ENCODE results near the gene LRRC41. TPM values are rescaled to one million over a fixed set of nuclear protein-coding genes. Genes with fewer than 3 reads are reported as not detected.

Gene LRRC41
- polyA plus RNA-seq, 6 donors from 2014 or later: 35.6 to 52.5 (median 46.0) TPM

DNA sequence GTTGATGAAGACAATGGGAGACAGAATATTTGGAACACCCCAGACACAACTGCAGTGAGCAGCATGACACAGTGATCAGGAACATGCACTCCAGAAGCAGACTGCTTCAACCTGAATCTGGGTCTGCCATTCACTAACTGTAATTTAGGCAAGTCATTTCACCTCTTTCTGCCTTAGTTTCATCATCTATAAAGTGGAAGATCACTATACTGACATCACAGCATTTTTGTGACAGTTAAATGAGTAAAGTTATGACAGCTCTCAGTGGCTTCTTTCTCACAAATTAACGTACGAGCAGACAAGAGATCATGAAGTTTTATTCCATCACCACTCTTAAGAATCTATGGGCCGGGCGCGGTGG is 14.3 kb downstream of the LRRC41 start:
- Mint-ChIP-seq H3K4me3 (no peak overlapping the region), H3K27ac (no peak overlapping the region)

DNA sequence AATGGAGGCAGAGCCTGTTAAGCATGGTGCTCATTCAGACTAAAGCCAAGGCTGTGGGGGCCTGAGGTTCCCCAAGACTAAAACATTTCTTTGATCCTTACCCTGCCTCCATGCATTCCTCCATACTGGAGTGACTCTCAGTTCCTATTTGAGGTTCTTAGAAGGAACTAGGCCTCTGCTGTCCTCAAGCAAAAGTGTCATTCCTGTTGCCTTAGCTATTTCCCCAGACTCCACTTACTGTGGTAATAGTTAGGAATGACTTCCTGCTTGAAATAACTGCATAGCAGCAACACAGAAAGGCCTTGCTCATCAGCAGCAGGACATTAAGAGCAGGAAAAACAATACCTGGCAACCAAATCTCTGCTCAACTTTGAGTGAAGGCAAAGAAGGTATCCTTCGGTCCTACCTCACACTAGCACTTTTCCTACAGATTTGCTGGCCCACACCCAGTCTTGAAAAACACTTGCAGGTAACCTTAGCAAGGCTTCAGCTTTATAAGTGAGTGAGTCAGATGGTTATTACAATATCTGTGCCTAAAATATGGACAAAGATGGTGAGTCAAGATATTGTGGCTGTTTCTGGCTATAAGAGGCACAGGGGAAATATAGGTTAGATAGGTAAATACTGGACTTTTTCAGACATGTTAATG is 14.8 kb downstream of the LRRC41 start:
- Mint-ChIP-seq H3K4me1 (no peaks in the 10 kb centered on the region), H3K4me3 (no peak overlapping the region), H3K36me3 (peaks cover 4 to 14% of the 10 kb centered on the region in 2 donors), H3K27ac (peak overlapping the region in 1 of 6 donors; percentile 47), H3K27me3 (no peaks in the 10 kb centered on the region), H3K9me3 (no peaks in the 10 kb centered on the region)
- ATAC-seq (ENCODE audit: low read depth in 2 of 2) (no peak), DNase-seq (no peak)

More for the DNA sequence above, 14.3 kb downstream of the LRRC41 start:
- Mint-ChIP-seq H3K36me3 (peaks cover 4 to 14% of the 10 kb centered on the region in 2 donors), H3K27me3 (no peaks in the 10 kb centered on the region), H3K4me1 (no peaks in the 10 kb centered on the region), H3K9me3 (no peaks in the 10 kb centered on the region)
- DNase-seq: no peak
- no peak for ATAC-seq (ENCODE audit: low read depth in 2 of 2)

DNA sequence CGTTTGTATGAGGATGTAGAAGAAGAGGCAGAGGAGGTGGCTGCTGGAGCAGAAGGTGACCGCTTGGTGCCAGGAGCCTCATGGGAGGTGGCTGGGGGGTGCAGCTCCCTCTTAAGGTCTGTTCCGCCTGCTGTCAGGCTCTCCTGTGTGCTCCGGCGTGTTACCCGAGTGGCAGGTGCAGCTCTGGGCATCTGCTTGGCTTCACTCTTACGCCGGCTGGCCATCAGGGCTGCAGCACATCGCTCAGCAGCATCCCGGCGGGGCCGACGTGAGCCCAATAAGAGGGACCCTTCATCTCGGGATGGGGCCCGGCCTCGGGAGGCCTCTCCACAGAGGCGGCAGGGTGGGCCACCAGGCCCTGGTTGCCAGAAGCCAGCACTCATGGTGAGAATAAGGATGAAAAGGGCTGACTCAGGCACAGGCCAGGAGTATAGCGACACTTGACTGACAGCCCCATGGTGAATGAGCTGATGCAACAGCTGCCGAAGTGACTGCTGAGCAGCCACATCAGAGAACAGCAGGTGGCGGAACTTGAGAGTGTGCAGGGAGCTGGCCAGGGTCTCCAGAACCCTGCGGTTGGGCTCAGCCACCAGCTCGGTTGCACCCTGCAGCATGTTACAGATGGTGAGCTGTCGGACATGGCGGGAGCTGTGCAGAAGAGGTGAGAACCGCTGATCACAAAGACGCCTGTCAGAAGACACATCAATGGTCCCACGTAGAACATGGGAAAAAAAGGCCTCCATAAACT is 17.5 kb downstream of the LRRC41 start:
- H3K4me3 Mint-ChIP-seq: no peak overlapping the region
- no peak overlapping the region for H3K27ac Mint-ChIP-seq
- peaks cover 0 to 6% (median 4%) of the 10 kb centered on the region in 3 donors for H3K4me1 Mint-ChIP-seq
- no peaks in the 10 kb centered on the region for H3K27me3 Mint-ChIP-seq
- H3K9me3 Mint-ChIP-seq: no peaks in the 10 kb centered on the region
- DNase-seq (no peak), ATAC-seq (ENCODE audit: low read depth in 2 of 2) (no peak)
- H3K36me3 Mint-ChIP-seq: peaks cover 4 to 20% of the 10 kb centered on the region in 2 donors

DNA sequence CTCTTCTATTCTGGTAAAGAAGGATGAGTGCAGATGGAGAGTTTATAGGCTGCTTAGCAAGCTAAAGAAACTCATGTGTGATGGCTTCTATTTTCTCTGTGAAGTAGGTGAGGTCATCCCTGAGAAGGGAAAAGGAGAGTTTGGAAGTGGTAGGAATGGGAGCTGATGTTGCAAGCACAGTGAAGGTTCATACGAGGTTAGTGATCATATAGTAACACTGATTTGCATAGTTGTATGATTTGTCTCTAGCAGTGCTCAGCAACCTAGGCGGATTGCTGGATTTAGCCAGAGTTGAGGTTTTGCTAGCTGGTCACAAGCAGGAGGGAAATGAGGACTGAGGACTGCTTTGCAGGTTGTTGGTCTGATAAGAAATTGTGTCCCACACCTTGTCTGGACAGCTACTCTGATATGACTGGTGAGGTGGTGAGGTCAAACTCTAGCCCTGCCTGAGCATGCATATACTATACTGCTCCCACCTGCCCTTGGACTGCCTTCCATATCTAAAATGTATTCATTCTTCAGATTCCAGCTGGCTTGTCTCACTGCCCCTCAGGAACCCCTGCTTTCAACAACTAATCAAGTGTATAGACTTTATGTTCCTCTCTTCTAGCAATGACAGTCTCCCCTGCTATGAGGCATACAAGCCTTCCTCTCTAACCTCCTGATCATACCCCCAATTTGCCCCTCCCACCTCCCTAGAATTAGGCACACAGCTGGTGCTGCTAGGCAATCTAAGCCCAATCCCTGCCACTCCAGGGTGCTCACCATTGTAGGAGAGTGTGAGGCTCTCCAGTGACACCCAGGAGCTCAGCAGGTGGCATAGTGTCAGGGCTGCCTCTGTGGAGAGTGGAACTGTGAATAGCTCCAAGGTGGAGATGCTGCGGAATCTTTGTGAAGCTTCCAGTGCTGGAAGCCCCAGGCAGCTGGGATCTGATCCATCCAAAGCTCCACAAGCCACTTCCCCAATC is 18.5 kb downstream of the LRRC41 start:
- ATAC-seq (ENCODE audit: low read depth in 2 of 2): no peak
- peaks cover 4 to 18% of the 10 kb centered on the region in 2 donors for H3K36me3 Mint-ChIP-seq

DNA sequence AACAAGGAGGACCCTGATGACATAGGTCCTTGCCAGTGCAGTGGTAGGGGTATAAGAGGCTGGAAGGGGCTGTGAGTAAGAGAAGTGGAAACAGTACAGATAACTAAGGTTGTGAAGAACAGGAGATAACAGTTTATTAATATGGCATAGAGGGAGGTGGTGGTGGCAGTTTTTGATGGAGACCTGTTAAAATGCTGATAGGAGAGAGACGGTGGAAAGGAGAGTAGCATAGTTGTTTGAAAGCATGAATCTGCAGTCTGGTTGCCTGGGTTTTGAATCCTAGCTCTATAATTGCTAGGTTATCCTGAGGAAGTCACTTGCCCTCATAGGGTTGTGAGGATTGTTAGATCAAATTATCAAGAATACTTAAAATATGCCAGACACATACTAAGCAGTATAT is 19.4 kb downstream of the LRRC41 start:
- H3K36me3 Mint-ChIP-seq: peaks cover 2 to 13% of the 10 kb centered on the region in 2 donors
- no peaks in the 10 kb centered on the region for H3K27me3 Mint-ChIP-seq
- no peaks in the 10 kb centered on the region for H3K9me3 Mint-ChIP-seq
- no peak overlapping the region for H3K4me3 Mint-ChIP-seq
- no peak for DNase-seq
- ATAC-seq (ENCODE audit: low read depth in 2 of 2): no peak
- peak overlapping the region in 1 of 6 donors; percentile 12 for H3K27ac Mint-ChIP-seq
- peaks cover 0 to 6% (median 4%) of the 10 kb centered on the region in 3 donors for H3K4me1 Mint-ChIP-seq

More for the DNA sequence above, 18.5 kb downstream of the LRRC41 start:
- H3K4me3 Mint-ChIP-seq: no peak overlapping the region
- no peaks in the 10 kb centered on the region for H3K9me3 Mint-ChIP-seq
- no peak for DNase-seq
- H3K27me3 Mint-ChIP-seq: no peaks in the 10 kb centered on the region
- H3K4me1 Mint-ChIP-seq: peaks cover 0 to 6% (median 4%) of the 10 kb centered on the region in 3 donors
- peak overlapping the region in 1 of 6 donors; percentile 23 for H3K27ac Mint-ChIP-seq

DNA sequence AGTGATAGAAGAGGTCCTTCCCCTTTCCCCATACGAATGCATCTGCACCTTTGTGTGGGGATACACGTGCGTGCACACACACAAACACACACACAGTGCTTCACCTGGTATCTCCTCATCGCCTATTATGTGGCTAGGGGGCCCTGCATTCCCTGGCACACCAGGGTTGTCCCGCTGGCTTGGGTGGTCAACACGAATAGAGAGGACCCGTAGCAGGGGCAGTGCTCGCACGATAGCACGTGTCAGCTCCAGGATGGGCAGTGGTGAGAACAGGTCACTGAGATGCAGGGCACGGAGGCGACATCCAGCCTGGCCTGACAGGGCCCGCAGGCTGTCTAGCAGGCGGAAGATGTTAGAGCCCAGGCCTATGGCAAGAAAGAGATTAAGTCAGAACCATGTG is 22.4 kb downstream of the LRRC41 start:
- H3K27me3 Mint-ChIP-seq: no peaks in the 10 kb centered on the region
- H3K27ac Mint-ChIP-seq: peak overlapping the region in 2 of 6 donors; percentile 51 to 85

DNA sequence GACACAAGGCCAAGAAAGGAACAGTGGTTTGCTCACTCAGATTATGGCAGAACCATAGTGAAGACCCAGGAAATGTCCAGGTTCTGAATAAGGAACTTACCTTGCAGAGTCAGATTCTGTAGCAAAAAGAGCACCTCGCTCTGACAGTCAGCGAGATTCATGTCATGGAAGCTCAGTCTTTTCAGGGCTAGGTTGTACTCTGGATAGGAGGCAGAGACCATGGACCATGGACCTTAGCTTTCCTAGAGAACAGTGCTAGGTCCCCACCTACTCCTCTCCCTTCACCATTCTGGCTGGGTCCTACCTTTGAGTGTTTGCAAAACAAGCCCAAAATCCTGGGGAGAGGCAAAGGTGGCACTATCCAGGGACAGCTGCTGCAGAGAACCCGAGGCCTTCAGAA is 23.3 kb downstream of the LRRC41 start:
- ATAC-seq (ENCODE audit: low read depth in 2 of 2) (no peak), DNase-seq (no peak)
- no peaks in the 10 kb centered on the region for H3K9me3 Mint-ChIP-seq
- peaks cover 0 to 6% (median 4%) of the 10 kb centered on the region in 3 donors for H3K4me1 Mint-ChIP-seq
- no peak overlapping the region for H3K27ac Mint-ChIP-seq
- no peaks in the 10 kb centered on the region for H3K27me3 Mint-ChIP-seq
- H3K4me3 Mint-ChIP-seq: no peak overlapping the region
- peaks cover 0 to 6% of the 10 kb centered on the region in 2 donors for H3K36me3 Mint-ChIP-seq

More for the DNA sequence above, 22.4 kb downstream of the LRRC41 start:
- Mint-ChIP-seq H3K9me3 (no peaks in the 10 kb centered on the region), H3K4me3 (no peak overlapping the region), H3K36me3 (peaks cover 0 to 6% of the 10 kb centered on the region in 2 donors), H3K4me1 (peaks cover 0 to 6% (median 4%) of the 10 kb centered on the region in 3 donors)
- ATAC-seq (ENCODE audit: low read depth in 2 of 2) (no peak), DNase-seq (no peak)

DNA sequence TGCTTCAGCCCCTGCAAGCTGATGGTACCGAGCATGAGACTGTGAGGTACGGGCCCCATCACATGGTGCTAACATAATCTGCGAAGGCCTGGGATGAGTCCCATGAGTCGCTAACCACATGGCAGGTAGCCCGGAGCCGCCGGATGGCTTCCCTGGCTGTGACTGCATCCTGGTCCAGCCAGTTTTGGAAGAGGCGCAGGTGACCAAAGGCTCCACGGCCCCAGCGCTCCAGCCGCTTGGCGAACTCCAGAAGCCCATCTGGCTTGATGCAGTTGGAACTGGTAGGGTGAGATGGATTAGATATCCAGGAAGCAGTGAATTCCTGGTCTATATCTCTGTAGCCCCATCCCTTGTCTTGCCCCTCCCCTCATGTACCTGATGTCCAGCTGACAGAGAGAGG is 24.6 kb downstream of the LRRC41 start:
- Mint-ChIP-seq H3K4me1 (peaks cover 0 to 6% (median 4%) of the 10 kb centered on the region in 3 donors), H3K27ac (no peak overlapping the region), H3K4me3 (no peak overlapping the region), H3K27me3 (no peaks in the 10 kb centered on the region), H3K9me3 (no peaks in the 10 kb centered on the region), H3K36me3 (peaks cover 0 to 6% of the 10 kb centered on the region in 2 donors)
- DNase-seq: no peak
- ATAC-seq (ENCODE audit: low read depth in 2 of 2): no peak

DNA sequence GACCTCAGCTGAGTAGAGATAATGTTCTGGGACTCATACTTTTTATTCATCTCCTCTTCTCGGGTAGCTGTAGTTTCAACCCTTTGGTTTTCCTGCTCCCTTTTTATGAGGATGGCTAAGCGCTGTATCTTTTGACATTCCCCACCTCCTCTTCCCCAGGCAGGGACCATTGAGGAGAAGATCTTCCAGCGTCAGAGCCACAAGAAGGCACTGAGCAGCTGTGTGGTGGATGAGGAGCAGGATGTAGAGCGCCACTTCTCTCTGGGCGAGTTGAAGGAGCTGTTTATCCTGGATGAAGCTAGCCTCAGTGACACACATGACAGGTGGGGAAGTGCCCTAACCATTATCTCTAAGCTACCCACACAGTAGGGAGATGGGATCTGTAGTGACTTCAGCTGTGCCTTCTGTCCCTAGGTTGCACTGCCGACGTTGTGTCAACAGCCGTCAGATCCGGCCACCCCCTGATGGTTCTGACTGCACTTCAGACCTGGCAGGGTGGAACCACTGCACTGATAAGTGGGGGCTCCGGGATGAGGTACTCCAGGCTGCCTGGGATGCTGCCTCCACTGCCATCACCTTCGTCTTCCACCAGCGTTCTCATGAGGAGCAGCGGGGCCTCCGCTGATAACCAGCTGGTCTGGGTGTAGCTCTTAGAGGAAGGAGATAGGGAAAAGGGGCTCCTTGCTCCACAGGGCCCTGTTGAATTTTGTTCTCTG is 25.6 kb downstream of the LRRC41 start:
- H3K36me3 Mint-ChIP-seq: no peaks in the 10 kb centered on the region
- H3K4me1 Mint-ChIP-seq: peaks cover 0 to 4% (median 0%) of the 10 kb centered on the region in 3 donors
- H3K4me3 Mint-ChIP-seq: no peak overlapping the region
- H3K9me3 Mint-ChIP-seq: no peaks in the 10 kb centered on the region
- H3K27ac Mint-ChIP-seq: peak overlapping the region in 1 of 6 donors; percentile 32
- ATAC-seq (ENCODE audit: low read depth in 2 of 2) (no peak), DNase-seq (no peak)
- H3K27me3 Mint-ChIP-seq: no peaks in the 10 kb centered on the region

DNA sequence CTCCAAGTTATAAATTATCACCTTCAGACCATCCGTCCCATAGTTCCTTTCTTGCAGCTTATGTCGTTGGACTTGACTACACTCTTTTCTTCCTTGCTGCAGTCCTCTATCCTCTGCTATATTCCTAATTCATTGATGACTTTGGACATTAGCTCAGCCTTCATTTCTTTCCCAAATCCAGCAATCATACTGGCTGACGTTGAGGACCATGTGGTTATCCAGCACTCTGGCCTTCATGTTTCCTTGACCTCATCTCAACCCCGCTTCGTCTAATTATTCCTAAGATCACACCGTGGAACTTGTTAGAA is 28.4 kb downstream of the LRRC41 start:
- Mint-ChIP-seq H3K27ac (no peak overlapping the region), H3K36me3 (no peaks in the 10 kb centered on the region), H3K4me3 (no peak overlapping the region), H3K4me1 (no peaks in the 10 kb centered on the region), H3K27me3 (no peaks in the 10 kb centered on the region), H3K9me3 (no peaks in the 10 kb centered on the region)
- no peak for DNase-seq
- no peak for ATAC-seq (ENCODE audit: low read depth in 2 of 2)

DNA sequence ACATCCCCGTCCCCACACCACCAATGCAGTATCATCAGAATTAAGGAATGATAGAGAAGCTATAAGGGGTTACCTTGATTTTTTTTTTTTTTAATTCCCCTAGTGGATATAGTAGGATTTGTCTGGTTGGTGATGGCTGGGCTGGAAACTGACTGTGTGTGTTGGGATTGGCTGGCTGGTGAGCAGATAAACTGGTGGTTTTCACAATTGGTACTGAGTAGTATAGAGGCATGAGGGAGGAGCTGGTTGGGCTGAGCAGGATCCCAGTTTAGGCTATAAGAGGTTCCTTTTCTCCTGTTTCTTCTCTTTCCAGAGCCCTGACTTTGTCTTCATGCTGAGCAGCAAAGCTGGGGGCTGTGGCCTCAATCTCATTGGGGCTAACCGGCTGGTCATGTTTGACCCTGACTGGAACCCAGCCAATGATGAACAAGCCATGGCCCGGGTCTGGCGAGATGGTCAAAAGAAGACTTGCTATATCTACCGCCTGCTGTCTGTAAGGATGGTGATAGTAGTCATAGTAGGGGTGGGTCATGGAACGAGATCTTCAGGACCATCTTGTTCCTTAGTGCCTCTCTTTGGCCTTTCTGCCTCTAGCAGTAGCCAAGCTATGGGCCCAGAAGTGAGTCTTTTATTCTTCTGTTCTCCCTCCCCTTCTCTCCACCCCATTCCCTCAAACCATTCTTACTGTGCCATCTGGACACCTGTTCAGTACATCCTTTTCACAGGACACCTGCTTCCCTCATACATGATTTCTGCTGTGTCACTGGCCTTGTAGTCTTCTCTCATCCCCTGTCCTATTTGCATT is 29.0 kb downstream of the LRRC41 start:
- Mint-ChIP-seq H3K4me3 (no peak overlapping the region), H3K27ac (no peak overlapping the region), H3K36me3 (no peaks in the 10 kb centered on the region), H3K27me3 (no peaks in the 10 kb centered on the region), H3K9me3 (no peaks in the 10 kb centered on the region), H3K4me1 (no peaks in the 10 kb centered on the region)
- DNase-seq (no peak), ATAC-seq (ENCODE audit: low read depth in 2 of 2) (no peak)

DNA sequence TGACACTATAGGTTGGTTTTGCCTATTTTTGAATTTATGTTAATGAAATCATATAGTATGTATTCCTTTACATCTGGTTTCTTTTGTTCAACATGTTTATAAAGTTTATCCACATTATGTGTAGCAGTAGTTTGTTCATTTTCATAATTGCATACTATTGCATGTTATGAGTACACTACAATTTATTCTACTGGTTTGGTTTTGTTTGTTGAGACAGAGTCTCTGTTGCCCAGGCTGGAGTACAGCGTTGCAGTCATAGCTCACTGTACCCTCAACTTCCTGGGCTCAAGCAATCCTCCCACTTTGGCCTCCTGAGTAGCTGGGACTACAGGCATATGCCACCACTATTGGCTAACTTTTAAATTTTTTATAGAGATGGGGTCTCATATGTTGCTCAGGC is 34.8 kb downstream of the LRRC41 start:
- ATAC-seq (ENCODE audit: low read depth in 2 of 2) (no peak), DNase-seq (no peak)
- Mint-ChIP-seq H3K27me3 (no peaks in the 10 kb centered on the region), H3K4me3 (no peak overlapping the region), H3K27ac (no peak overlapping the region), H3K36me3 (no peaks in the 10 kb centered on the region), H3K4me1 (no peaks in the 10 kb centered on the region), H3K9me3 (no peaks in the 10 kb centered on the region)

Data from naive B cell (primary cell).